CD4-positive, alpha-beta T cell (primary cell): ENCODE data around the gene PTPRD. TPM values are rescaled to one million over a fixed set of nuclear protein-coding genes. Genes with fewer than 3 reads are reported as not detected.

Experiments
- ATAC-seq: fragments of 200-7000 bp; cut with Tn5 transposase; one replicate; pipeline ENCODE4 v1.10.0; 2022; ENCODE audit warnings: mild to moderate bottlenecking; ENCODE audit not compliant: poor library complexity
- CTCF ChIA-PET: fragments of 350-600 bp; sonication (Branson Sonifier 250); formaldehyde crosslinking; loops from one replicate; lab custom pipeline; 2021; ENCODE audit warnings: antibody characterized with exemption, inconsistent platforms; lab: Charles Lee
- POLR2A ChIA-PET: fragments of 350-600 bp; sonication (Branson Sonifier 250); formaldehyde crosslinking; loops from one replicate; lab custom pipeline; 2021; ENCODE audit warnings: antibody characterized with exemption, inconsistent platforms; lab: Charles Lee
- DNase-seq, 14 experiments: peaks; one replicate each; pipeline ENCODE4 v3.0.0-alpha.2; 2013 to 2020; ENCODE audit warnings: mixed read lengths in 2 of 14
- H3K27ac ChIP-seq, 2 donors: one replicate each; pipeline versions ENCODE4 v1.5.1 to v1.7.0; 2013; ENCODE audit warnings: low read length in 2 of 2, low read depth in 1 of 2, mild to moderate bottlenecking in 1 of 2
- H3K27me3 ChIP-seq, 2 experiments: 1 replicate in 1 of 2; 2 replicates in 1 of 2; pipeline versions ENCODE4 v1.6.1 to v1.7.0; 2013; ENCODE audit warnings: low read length in 2 of 2, control low read depth in 1 of 2, mild to moderate bottlenecking in 1 of 2, moderate library complexity in 1 of 2; ENCODE audit not compliant: insufficient read depth in 2 of 2, control insufficient read depth in 1 of 2
- H3K36me3 ChIP-seq: one replicate; pipeline ENCODE4 v1.6.1; 2013; ENCODE audit warnings: low read length, control low read depth; ENCODE audit not compliant: insufficient read depth
- H3K4me1 ChIP-seq: one replicate; pipeline ENCODE4 v1.6.1; 2013; ENCODE audit warnings: low read length, control low read depth; ENCODE audit not compliant: insufficient read depth
- H3K4me3 ChIP-seq: one replicate; pipeline ENCODE4 v1.5.1; 2013; ENCODE audit warnings: mild to moderate bottlenecking, low read length, moderate library complexity
- H3K9me3 ChIP-seq, 2 experiments: 1 replicate in 1 of 2; 2 replicates in 1 of 2; pipeline versions ENCODE4 v1.6.1 to v1.7.0; 2013; ENCODE audit warnings: low read length in 2 of 2, mild to moderate bottlenecking in 2 of 2, control low read depth in 1 of 2, moderate library complexity in 1 of 2; ENCODE audit not compliant: control insufficient read depth in 1 of 2, insufficient read depth in 1 of 2
- H3K27ac Mint-ChIP-seq: one replicate; pipeline ENCODE4 v1.8.0; 2020; ENCODE audit warnings: mixed read lengths
- H3K27me3 Mint-ChIP-seq: one replicate; pipeline ENCODE4 v1.8.0; 2021; ENCODE audit warnings: mixed read lengths
- H3K36me3 Mint-ChIP-seq: one replicate; pipeline ENCODE4 v1.8.0; 2021; ENCODE audit warnings: low read depth, mixed read lengths
- H3K4me1 Mint-ChIP-seq: one replicate; pipeline ENCODE4 v1.8.0; 2021; ENCODE audit warnings: low read depth, mixed read lengths
- H3K4me3 Mint-ChIP-seq: one replicate; pipeline ENCODE4 v1.8.0; 2020; ENCODE audit warnings: mild to moderate bottlenecking, mixed read lengths
- H3K9me3 Mint-ChIP-seq: one replicate; pipeline ENCODE4 v1.8.0; 2020; ENCODE audit warnings: mixed read lengths
- intact Hi-C, 2 experiments: fragments of 100-400 bp; cut with DNase I in 1 of 2; cut with micrococcal nuclease in 1 of 2; formaldehyde crosslinking; loops; one replicate each; pipeline versions ENCODE4 v1.15.1 to v1.9.0; 2023 to 2025; cut with DNase I, micrococcal nuclease
- total RNA-seq, 174 experiments: library from RNA in 2 of 174; stranded (reverse) in 2 of 174; gene quantifications; one replicate each; pipeline ENCODE4 v1.2.3 and lab custom pipeline; 2021 to 2026
- TF ChIP-seq, protein P1 (sequence below): fragments of 200-600 bp; IDR thresholded peaks from one replicate; pipeline ENCODE4 v1.8.0; 2022; ENCODE audit warnings: antibody characterized with exemption, mild to moderate bottlenecking

Gene PTPRD
- total RNA-seq, 2 experiments from 2014 or later: not detected

GRCh38 chr9:9498128-9498527 lies 1114.7 kb downstream of the PTPRD start:
- POLR2A ChIA-PET: no interaction called here
- CTCF ChIA-PET: no interaction called here
- no peak overlapping the region for H3K27ac Mint-ChIP-seq
- no peaks in the 10 kb centered on the region for H3K27me3 ChIP-seq
- TF ChIP-seq, protein P1, sequence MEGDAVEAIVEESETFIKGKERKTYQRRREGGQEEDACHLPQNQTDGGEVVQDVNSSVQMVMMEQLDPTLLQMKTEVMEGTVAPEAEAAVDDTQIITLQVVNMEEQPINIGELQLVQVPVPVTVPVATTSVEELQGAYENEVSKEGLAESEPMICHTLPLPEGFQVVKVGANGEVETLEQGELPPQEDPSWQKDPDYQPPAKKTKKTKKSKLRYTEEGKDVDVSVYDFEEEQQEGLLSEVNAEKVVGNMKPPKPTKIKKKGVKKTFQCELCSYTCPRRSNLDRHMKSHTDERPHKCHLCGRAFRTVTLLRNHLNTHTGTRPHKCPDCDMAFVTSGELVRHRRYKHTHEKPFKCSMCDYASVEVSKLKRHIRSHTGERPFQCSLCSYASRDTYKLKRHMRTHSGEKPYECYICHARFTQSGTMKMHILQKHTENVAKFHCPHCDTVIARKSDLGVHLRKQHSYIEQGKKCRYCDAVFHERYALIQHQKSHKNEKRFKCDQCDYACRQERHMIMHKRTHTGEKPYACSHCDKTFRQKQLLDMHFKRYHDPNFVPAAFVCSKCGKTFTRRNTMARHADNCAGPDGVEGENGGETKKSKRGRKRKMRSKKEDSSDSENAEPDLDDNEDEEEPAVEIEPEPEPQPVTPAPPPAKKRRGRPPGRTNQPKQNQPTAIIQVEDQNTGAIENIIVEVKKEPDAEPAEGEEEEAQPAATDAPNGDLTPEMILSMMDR: no peak
- no peaks in the 10 kb centered on the region for H3K4me1 Mint-ChIP-seq
- no peak overlapping the region for H3K27ac ChIP-seq
- peaks cover 17% of the 10 kb centered on the region for H3K9me3 Mint-ChIP-seq
- ATAC-seq (no peak), DNase-seq (no peak)
- peaks cover 0 to 7% of the 10 kb centered on the region in 2 experiments for H3K9me3 ChIP-seq
- no peak overlapping the region for H3K4me3 ChIP-seq
- intact Hi-C loops: no loop called here
- no peaks in the 10 kb centered on the region for H3K4me1 ChIP-seq
- H3K36me3 ChIP-seq: no peaks in the 10 kb centered on the region
- H3K36me3 Mint-ChIP-seq: no peaks in the 10 kb centered on the region
- H3K4me3 Mint-ChIP-seq: no peak overlapping the region
- no peaks in the 10 kb centered on the region for H3K27me3 Mint-ChIP-seq

DNA sequence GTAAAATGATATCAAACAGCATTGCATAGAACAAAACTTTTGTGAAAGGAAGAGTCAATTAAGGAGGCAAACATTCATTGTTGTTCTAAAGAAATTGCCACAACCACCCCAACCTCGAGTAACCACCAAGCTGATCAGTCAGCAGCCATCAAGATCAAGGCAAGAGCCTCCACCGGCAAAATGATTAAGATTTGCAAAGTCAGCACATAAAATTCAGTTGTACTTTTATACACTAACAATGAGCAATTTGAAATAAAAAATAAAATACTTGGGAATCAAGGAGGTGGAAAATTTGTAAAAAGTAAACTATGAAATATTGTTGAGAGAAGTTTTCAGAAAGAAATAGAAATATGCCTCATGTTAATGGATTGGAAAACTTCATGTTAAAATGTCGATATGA lies 1118.5 kb downstream of the PTPRD start:
- H3K36me3 Mint-ChIP-seq: no peaks in the 10 kb centered on the region
- no peak for DNase-seq
- H3K4me3 Mint-ChIP-seq: no peak overlapping the region

GRCh38 chr9:9492506-9492905 lies 1120.3 kb downstream of the PTPRD start:
- ChIA-PET POLR2A (no interaction called here), CTCF (no interaction called here)
- Mint-ChIP-seq H3K36me3 (no peaks in the 10 kb centered on the region), H3K27ac (no peak overlapping the region), H3K4me3 (no peak overlapping the region), H3K4me1 (no peaks in the 10 kb centered on the region), H3K9me3 (peaks cover 17% of the 10 kb centered on the region), H3K27me3 (no peaks in the 10 kb centered on the region)
- H3K4me1 ChIP-seq: no peaks in the 10 kb centered on the region
- ATAC-seq: no peak
- intact Hi-C loops: no loop called here
- H3K27me3 ChIP-seq: no peaks in the 10 kb centered on the region
- TF ChIP-seq, protein P1: no peak
- H3K36me3 ChIP-seq: no peaks in the 10 kb centered on the region
- no peak for DNase-seq
- peaks cover 0 to 7% of the 10 kb centered on the region in 2 experiments for H3K9me3 ChIP-seq
- no peak overlapping the region for H3K4me3 ChIP-seq
- no peak overlapping the region for H3K27ac ChIP-seq

More for the DNA sequence above, 1118.5 kb downstream of the PTPRD start:
- ChIA-PET POLR2A (no interaction called here), CTCF (no interaction called here)
- H3K27me3 ChIP-seq: no peaks in the 10 kb centered on the region
- TF ChIP-seq, protein P1: no peak
- intact Hi-C loops: no loop called here
- Mint-ChIP-seq H3K9me3 (peaks cover 17% of the 10 kb centered on the region), H3K27me3 (no peaks in the 10 kb centered on the region), H3K4me1 (no peaks in the 10 kb centered on the region), H3K27ac (no peak overlapping the region)
- peaks cover 0 to 7% of the 10 kb centered on the region in 2 experiments for H3K9me3 ChIP-seq
- no peaks in the 10 kb centered on the region for H3K4me1 ChIP-seq
- no peak overlapping the region for H3K4me3 ChIP-seq
- no peaks in the 10 kb centered on the region for H3K36me3 ChIP-seq
- no peak overlapping the region for H3K27ac ChIP-seq
- ATAC-seq: no peak
